ENCODE results near the gene CDX4.

DNA sequence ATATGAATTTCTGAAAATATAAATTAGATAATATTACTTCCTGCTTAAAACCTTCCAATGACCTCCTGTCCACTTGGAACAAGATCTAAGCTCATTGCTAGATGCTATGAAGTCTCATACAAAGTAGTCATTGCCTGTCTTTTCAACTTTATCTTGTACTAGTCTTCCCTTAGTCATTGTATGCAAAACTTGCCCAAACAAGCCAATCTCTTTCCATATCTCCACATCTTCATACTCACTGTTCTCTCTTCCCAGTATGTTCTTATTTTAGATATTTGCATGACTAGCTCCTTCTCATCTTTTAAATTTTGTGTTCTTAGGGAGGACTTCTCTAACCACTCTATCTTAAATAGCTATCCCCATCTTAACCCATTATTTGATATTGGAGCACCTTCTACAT, 33.9 kb upstream of the CDX4 start:
- no peak for TF ChIP-seq EZH2 (IDR thresholded peaks at IDR 0.05; ENCODE audit: low read depth)
- TF ChIP-seq, protein P1, sequence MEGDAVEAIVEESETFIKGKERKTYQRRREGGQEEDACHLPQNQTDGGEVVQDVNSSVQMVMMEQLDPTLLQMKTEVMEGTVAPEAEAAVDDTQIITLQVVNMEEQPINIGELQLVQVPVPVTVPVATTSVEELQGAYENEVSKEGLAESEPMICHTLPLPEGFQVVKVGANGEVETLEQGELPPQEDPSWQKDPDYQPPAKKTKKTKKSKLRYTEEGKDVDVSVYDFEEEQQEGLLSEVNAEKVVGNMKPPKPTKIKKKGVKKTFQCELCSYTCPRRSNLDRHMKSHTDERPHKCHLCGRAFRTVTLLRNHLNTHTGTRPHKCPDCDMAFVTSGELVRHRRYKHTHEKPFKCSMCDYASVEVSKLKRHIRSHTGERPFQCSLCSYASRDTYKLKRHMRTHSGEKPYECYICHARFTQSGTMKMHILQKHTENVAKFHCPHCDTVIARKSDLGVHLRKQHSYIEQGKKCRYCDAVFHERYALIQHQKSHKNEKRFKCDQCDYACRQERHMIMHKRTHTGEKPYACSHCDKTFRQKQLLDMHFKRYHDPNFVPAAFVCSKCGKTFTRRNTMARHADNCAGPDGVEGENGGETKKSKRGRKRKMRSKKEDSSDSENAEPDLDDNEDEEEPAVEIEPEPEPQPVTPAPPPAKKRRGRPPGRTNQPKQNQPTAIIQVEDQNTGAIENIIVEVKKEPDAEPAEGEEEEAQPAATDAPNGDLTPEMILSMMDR (conservative IDR thresholded peaks at IDR 0.05) = no peak

Data from PC-9 (cell line).